Measurements from ENCODE around the gene MRPL40.

DNA sequence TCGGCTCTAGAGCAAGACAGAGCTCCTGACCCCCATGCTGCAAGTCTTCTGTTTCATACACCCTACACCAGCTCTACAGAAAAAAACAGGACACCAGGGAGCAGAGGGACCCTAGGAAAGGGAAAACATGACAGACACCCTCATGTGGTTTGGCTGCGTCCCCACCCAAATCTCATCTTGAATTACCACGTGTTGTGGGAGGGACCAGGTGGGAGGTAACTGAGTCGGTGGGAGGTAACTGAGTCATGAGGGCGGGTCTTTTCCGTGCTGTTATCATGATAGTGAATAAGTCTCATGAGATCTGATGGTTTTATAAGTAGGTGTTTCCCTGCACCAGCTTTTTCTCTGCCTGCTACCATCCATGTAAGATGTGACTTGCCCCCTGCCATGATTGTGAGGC, 21.8 kb downstream of the MRPL40 start:
- no peak for TF ChIP-seq CTCF (IDR thresholded peaks at IDR 0.05)
- no peak for TF ChIP-seq POLR2A (IDR thresholded peaks at IDR 0.05)
